ENCODE results near the gene AKAP8.
"Not testable (repeated sequence)": the region's sequence is repeated elsewhere in the genome, so short reads cannot be mapped to it uniquely, and the experiment has no call there.

AKAP8 gene

DNA sequence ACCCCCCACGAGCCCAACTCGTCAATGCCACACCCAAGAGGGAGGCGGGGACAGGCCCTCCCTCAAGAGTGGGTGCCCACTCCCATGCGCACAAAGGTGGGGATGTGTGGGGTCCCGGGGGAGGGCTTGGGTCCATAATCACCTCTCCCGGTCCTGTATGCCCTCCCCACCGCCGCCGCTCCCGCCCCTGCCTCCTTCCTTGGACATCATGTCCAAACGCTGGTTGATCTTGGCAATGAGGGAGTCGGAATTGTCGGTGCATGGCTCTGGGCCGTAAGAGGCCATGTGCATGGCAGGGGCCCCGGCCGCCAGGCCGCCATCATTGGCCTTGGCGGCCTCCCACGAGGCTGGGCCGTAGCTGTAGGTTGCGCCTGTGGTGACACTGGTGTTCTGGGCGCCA is 5.9 kb downstream of the AKAP8 start:
- DNase-seq (ENCODE audit: low read depth in 2 of 2) = no peak

GRCh38 chr19:15372891-15373301 is 6.7 kb downstream of the AKAP8 start:
- DNase-seq (ENCODE audit: low read depth in 2 of 2) = no peak

- DNase-seq (ENCODE audit: low read depth in 2 of 2) = peak in 1 of 2 donors; percentile 46
These were observed 7.1 kb downstream of the AKAP8 start for GRCh38 chr19:15372470-15372869.

- DNase-seq (ENCODE audit: low read depth in 2 of 2) = no peak
These were observed 7.7 kb downstream of the AKAP8 start for GRCh38 chr19:15371786-15372380.

- DNase-seq (ENCODE audit: low read depth in 2 of 2) = no peak
These were observed 8.5 kb downstream of the AKAP8 start for GRCh38 chr19:15371119-15371518.

GRCh38 chr19:15369594-15369891 is 10.0 kb downstream of the AKAP8 start:
- DNase-seq (ENCODE audit: low read depth in 2 of 2) = no peak

DNA sequence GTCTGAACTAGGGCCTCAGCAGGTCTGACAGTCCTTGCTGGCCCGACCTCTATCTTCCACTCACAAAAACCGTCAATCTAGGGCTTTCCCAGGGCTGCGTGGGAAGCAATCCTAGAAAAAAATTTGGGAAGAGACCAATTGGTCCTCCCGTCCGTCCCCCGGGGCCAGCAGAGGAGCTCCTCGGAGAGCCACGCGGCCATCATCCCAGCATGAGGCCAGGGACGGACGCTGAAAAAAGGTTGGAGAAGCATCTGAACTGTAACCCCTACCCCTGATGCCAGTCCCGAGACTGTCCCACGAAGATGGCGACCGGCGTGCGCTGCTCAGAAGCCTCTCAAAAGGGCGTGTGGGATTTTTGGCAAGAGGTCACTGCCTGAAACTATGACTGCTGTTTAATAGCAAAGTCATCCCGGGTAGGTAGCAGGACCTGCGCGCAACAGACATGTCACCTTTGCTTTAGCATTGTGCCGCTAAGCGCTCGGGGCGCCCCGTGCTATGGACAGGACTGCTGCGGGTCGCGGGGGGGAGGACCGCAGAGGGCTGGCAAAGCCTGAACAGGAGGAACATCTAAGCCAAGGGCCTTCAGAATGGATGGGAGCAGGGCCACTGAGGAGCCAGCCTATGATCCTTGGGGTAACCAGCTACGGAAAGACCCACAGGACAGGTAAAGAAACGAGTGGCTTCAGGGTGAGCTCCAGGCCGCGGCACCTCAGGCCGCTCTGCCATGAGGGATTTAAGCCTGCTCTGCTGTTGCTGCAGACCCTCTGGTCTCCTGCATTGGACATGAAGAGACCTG is 10.6 kb downstream of the AKAP8 start:
- no peak for DNase-seq (ENCODE audit: low read depth in 2 of 2)

DNA sequence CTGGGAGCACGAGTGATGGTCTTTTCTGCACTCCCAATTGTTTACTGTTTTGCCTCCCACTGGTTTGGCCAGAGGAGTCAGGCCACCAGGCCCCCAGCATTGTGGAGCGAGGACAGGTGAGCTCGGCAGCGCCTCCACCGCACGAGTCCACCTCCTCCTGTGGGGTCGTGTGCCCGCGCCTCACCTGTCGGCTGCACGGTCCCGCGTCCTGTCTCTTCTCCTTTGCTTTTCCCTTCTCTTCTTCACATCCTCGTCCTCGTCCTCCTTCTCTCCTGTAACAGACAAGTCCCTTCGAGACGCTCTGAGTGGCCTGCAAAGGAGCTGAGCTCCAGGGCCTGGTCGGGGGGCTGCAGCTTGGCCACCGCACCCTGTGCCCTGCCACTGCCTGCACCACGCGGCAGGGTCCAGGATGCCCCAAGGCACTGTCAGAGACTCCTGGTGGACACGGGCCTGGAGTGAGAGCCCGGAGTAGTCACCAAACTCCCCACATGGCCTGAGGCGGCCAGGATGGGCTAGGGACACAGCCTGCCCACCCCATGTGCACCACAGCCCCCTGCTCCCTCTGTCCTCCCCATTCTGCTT is 11.4 kb downstream of the AKAP8 start:
- DNase-seq (ENCODE audit: low read depth in 2 of 2) = no peak

GRCh38 chr19:15367439-15367838 is 12.1 kb downstream of the AKAP8 start:
- DNase-seq (ENCODE audit: low read depth in 2 of 2) = no peak

GRCh38 chr19:15365264-15365663 is 14.3 kb downstream of the AKAP8 start:
- DNase-seq (ENCODE audit: low read depth in 2 of 2) = no peak

DNA sequence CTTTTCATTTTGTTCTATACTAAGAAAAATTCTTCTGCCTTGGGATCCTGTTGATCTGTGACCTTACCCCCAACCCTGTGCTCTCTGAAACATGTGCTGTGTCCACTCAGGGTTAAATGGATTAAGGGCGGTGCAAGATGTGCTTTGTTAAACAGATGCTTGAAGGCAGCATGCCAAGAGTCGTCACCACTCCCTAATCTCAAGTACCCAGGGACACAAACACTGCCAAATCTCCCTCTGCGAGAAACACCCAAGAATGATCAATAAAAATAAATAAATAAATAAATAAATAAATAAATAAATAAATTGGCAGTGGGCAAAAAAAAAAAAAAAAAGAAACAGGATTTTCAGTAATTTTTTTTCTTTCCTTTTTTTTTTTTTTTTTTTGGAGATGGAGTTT is 15.8 kb downstream of the AKAP8 start:
- not testable (repeated sequence) for DNase-seq (ENCODE audit: low read depth in 2 of 2)

GRCh38 chr19:15363048-15363447 is 16.5 kb downstream of the AKAP8 start:
- DNase-seq (ENCODE audit: low read depth in 2 of 2) = not testable (repeated sequence)

GRCh38 chr19:15360015-15360414 is 19.6 kb downstream of the AKAP8 start:
- DNase-seq (ENCODE audit: low read depth in 2 of 2) = not testable (repeated sequence)

DNA sequence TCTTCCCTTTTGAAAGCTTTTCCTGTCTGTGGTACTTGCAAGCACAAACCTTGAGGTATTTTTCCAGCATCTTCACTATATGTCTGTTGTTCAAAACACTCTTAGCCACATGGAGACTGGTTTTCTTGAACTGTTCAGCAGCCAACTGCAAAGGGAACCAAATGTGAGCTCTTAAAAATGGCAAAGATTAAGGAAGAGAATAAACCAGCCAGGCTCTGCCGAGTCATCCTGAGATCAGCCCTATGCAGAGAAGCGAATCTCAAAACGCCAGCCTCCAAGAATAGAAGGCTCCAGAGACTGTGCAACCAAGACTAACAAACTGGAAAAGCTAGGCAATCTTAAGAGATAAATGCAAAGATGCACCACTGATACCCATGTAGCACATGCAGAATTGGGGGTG is 20.7 kb downstream of the AKAP8 start:
- DNase-seq (ENCODE audit: low read depth in 2 of 2) = no peak

GRCh38 chr19:15357906-15358305 is 21.7 kb downstream of the AKAP8 start:
- no peak for DNase-seq (ENCODE audit: low read depth in 2 of 2)

GRCh38 chr19:15354566-15355296 is 24.9 kb downstream of the AKAP8 start:
- DNase-seq (ENCODE audit: low read depth in 2 of 2) = no peak

DNA sequence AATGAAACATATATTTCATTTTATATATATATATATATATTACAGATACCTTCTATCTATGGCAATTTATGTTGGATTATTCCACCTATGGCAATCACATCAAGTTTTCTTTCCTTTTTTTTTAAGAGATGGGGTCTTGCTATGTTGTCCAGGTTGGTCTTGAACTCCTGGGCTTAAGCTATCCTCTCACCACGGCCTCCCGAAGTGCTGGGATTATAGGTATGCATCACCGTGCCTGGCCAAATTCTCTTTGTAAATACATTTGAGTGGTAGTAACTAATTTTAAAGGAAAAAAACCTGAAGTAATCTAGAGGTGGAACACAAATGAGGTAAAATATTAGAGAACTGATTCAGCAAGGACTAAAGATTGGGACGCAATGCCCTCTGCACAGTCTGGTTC is 25.7 kb downstream of the AKAP8 start:
- DNase-seq (ENCODE audit: low read depth in 2 of 2) = no peak

GRCh38 chr19:15352535-15352934 is 27.1 kb downstream of the AKAP8 start:
- DNase-seq (ENCODE audit: low read depth in 2 of 2) = not testable (repeated sequence)

GRCh38 chr19:15341328-15341727 is 38.3 kb downstream of the AKAP8 start:
- not testable (repeated sequence) for DNase-seq (ENCODE audit: low read depth in 2 of 2)

- no peak for DNase-seq (ENCODE audit: low read depth in 2 of 2)
These were observed 39.5 kb downstream of the AKAP8 start for GRCh38 chr19:15340086-15340485.

- no peak for DNase-seq (ENCODE audit: low read depth in 2 of 2)
These were observed 42.4 kb downstream of the AKAP8 start for GRCh38 chr19:15337202-15337601.

DNA sequence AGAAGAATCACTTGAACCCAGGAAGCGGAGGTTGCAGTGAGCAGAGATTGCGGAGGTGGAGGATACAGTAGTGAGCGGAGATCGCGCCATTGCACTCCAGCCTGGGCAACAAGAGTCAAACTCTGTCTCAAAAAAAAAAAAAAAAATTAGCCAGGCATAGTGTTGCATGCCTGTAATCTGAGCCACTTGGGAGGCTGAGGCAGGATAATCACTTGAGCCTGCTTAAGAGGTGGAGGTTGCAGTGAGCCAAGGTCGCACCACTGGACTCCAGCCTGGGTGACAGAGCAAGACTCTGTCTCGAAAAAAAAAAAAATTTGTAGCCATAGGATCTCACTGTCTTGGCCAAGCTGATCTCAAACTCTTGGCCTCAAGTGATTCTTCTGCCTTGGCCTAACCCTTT is 43.6 kb downstream of the AKAP8 start:
- DNase-seq (ENCODE audit: low read depth in 2 of 2) = not testable (repeated sequence)
